GM21423 (cell line): Measurements from ENCODE around the gene SGMS1.

Source experiments
- ATAC-seq: cut with Tn5 transposase; IDR thresholded peaks from one replicate; pipeline ENCODE4 v1.9.1; 2021; ENCODE audit warnings: mild to moderate bottlenecking, moderate library complexity; ENCODE audit not compliant: unreplicated experiment

SGMS1 gene

GRCh38 chr10:50404021-50404773 is 219.6 kb downstream of the SGMS1 start:
- no peak for ATAC-seq

- no peak for ATAC-seq
These were observed 220.7 kb downstream of the SGMS1 start for GRCh38 chr10:50403074-50403473.

- ATAC-seq: no peak
These were observed 221.3 kb downstream of the SGMS1 start for GRCh38 chr10:50402466-50402865.

- no peak for ATAC-seq
These were observed 223.1 kb downstream of the SGMS1 start for GRCh38 chr10:50400694-50401093.

- ATAC-seq: no peak
These were observed 224.9 kb downstream of the SGMS1 start for GRCh38 chr10:50398823-50399222.

- ATAC-seq: no peak
These were observed 225.4 kb downstream of the SGMS1 start for GRCh38 chr10:50398381-50398780.

- peak; percentile 35 for ATAC-seq
These were observed 226.2 kb downstream of the SGMS1 start for GRCh38 chr10:50397312-50398140.

- ATAC-seq: peak; percentile 64
These were observed 227.1 kb downstream of the SGMS1 start for GRCh38 chr10:50396491-50397311.

- no peak for ATAC-seq
These were observed 227.9 kb downstream of the SGMS1 start for GRCh38 chr10:50395851-50396250.

GRCh38 chr10:50395271-50395670 is 228.5 kb downstream of the SGMS1 start:
- ATAC-seq: no peak

GRCh38 chr10:50394832-50395231 is 228.9 kb downstream of the SGMS1 start:
- ATAC-seq: no peak

GRCh38 chr10:50393784-50394467 is 229.8 kb downstream of the SGMS1 start:
- no peak for ATAC-seq

- ATAC-seq: no peak
These were observed 230.6 kb downstream of the SGMS1 start for GRCh38 chr10:50392966-50393718.

- no peak for ATAC-seq
These were observed 231.3 kb downstream of the SGMS1 start for GRCh38 chr10:50392426-50392825.

GRCh38 chr10:50390302-50390701 is 233.5 kb downstream of the SGMS1 start:
- no peak for ATAC-seq

GRCh38 chr10:50388181-50388580 is 235.6 kb downstream of the SGMS1 start:
- no peak for ATAC-seq

GRCh38 chr10:50387732-50388073 is 236.1 kb downstream of the SGMS1 start:
- peak; percentile 46 for ATAC-seq

- no peak for ATAC-seq
These were observed 236.6 kb downstream of the SGMS1 start for GRCh38 chr10:50387007-50387731.

- ATAC-seq: no peak
These were observed 238.1 kb downstream of the SGMS1 start for GRCh38 chr10:50385624-50386023.
